ENCODE results near the gene AQP12A. TPM values are rescaled to one million over a fixed set of nuclear protein-coding genes. Genes with fewer than 3 reads are reported as not detected.

AQP12A gene
- total and polyA plus RNA-seq, 9 of the 15 experiments (the other 6 are each of a cell fraction or from before 2014, with no cell fraction given), result not detected

DNA sequence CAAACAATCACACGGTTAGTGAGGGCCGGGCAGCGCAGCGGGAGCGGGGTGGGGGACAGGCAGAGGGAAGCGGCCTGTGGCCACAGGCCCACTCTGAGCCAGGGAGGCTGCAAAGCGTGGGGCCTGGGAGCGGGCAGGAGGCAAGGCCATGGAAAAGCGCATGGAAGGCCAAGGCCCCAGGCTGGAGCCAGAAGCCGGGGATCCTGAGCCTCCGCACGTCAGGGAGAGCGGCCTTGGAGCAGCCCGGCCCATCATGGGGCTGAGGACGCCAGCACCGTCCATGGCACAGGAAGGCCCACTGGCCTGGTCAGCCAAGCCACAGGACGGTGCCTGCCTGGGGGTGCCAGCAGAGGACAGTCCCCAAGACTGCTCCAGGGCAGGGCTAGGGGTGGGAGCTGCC, 43.1 kb downstream of the AQP12A start:
- Histone ChIP-seq H3K27me3 (ENCODE audit: control insufficient read depth in 2 of 2, insufficient read depth in 2 of 2, low read length in 2 of 2) (peaks cover 4 to 54% of the 10 kb centered on the region in 2 experiments; a peak in 4 of 5 replicates), H3K4me2 (ENCODE audit: insufficient read depth, low read length) (no peak overlapping the region), H3K36me3 (ENCODE audit: control insufficient read depth, insufficient read depth, low read length) (no peaks in the 10 kb centered on the region), H3K9me1 (ENCODE audit: control insufficient read depth, insufficient read depth, low read length) (no peaks in the 10 kb centered on the region), H3K4me3 (no peak overlapping the region), H3K9ac (ENCODE audit: insufficient read depth in 1 of 2, low read depth in 2 of 2, low read length in 2 of 2) (no peak overlapping the region), H2AFZ (ENCODE audit: low read depth, low read length) (no peak overlapping the region), H4K20me1 (replicated peaks; ENCODE audit: control insufficient read depth, insufficient read depth, low read length) (no peaks in the 10 kb centered on the region), H3K4me1 (replicated peaks in 1 of 2; ENCODE audit: control insufficient read depth in 2 of 2, insufficient read depth in 2 of 2, low read length in 2 of 2) (peaks cover 0 to 7% of the 10 kb centered on the region in 2 experiments; a peak in 1 of 5 replicates), H3K27ac (ENCODE audit: extremely low read depth, low read depth, low read length) (no peak overlapping the region), H3K79me2 (ENCODE audit: control insufficient read depth, insufficient read depth, low read length) (no peaks in the 10 kb centered on the region), H3K9me3 (replicated peaks; ENCODE audit: control insufficient read depth, insufficient read depth, low read depth, low read length) (no peaks in the 10 kb centered on the region)
- BruUV-seq (replicated peaks), result no TSS peak
- in situ Hi-C loops (cut with MboI), result no loop called here
- intact Hi-C loops (cut with micrococcal nuclease), result no loop called here
- no peak for DNase-seq (ENCODE audit: extremely low read depth in 1 of 4, low spot score in 3 of 4)
- 18% methylated on average over 15 of the region's 17 CpGs for WGBS (ENCODE audit: insufficient coverage, low coverage, missing lambda C conversion rate)
- ChIA-PET CTCF (ENCODE audit: low intra/inter-chr PET ratio) (no interaction called here), POLR2A (no interaction called here)
- ATAC-seq, result no peak
- TF ChIP-seq CREBBP (IDR thresholded peaks at IDR 0.05; ENCODE audit: low read depth, low read length), result no peak
- no peak for TF ChIP-seq BRF1 (IDR thresholded peaks at IDR 0.05; ENCODE audit: borderline replicate concordance, extremely low read depth, insufficient read length)
- no peak for TF ChIP-seq SUPT5H (IDR thresholded peaks at IDR 0.05)
- no peak for TF ChIP-seq RFX1 (IDR thresholded peaks at IDR 0.05)
- no peak for TF ChIP-seq MTF1 (CRISPR knock-in tag; IDR thresholded peaks at IDR 0.05; ENCODE audit: borderline replicate concordance)
- TF ChIP-seq, protein P1, sequence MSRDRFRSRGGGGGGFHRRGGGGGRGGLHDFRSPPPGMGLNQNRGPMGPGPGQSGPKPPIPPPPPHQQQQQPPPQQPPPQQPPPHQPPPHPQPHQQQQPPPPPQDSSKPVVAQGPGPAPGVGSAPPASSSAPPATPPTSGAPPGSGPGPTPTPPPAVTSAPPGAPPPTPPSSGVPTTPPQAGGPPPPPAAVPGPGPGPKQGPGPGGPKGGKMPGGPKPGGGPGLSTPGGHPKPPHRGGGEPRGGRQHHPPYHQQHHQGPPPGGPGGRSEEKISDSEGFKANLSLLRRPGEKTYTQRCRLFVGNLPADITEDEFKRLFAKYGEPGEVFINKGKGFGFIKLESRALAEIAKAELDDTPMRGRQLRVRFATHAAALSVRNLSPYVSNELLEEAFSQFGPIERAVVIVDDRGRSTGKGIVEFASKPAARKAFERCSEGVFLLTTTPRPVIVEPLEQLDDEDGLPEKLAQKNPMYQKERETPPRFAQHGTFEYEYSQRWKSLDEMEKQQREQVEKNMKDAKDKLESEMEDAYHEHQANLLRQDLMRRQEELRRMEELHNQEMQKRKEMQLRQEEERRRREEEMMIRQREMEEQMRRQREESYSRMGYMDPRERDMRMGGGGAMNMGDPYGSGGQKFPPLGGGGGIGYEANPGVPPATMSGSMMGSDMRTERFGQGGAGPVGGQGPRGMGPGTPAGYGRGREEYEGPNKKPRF (IDR thresholded peaks at IDR 0.05; ENCODE audit: low read depth, low read length), result no peak
- TF ChIP-seq, protein P2, sequence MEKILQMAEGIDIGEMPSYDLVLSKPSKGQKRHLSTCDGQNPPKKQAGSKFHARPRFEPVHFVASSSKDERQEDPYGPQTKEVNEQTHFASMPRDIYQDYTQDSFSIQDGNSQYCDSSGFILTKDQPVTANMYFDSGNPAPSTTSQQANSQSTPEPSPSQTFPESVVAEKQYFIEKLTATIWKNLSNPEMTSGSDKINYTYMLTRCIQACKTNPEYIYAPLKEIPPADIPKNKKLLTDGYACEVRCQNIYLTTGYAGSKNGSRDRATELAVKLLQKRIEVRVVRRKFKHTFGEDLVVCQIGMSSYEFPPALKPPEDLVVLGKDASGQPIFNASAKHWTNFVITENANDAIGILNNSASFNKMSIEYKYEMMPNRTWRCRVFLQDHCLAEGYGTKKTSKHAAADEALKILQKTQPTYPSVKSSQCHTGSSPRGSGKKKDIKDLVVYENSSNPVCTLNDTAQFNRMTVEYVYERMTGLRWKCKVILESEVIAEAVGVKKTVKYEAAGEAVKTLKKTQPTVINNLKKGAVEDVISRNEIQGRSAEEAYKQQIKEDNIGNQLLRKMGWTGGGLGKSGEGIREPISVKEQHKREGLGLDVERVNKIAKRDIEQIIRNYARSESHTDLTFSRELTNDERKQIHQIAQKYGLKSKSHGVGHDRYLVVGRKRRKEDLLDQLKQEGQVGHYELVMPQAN (IDR thresholded peaks at IDR 0.05; ENCODE audit: borderline replicate concordance), result no peak
- TF ChIP-seq YY1 (IDR thresholded peaks at IDR 0.05; ENCODE audit: borderline replicate concordance in 1 of 3, control insufficient read depth in 1 of 3, extremely low read depth in 1 of 3, insufficient read depth in 3 of 3, insufficient read length in 1 of 3, insufficient replicate concordance in 2 of 3, low read depth in 1 of 3, low read length in 2 of 3), result no peak
- no peak for FAIRE-seq
